Sciatic nerve (tissue), 2 donors: ENCODE data around the gene EXOC4. TPM values are rescaled to one million over a fixed set of nuclear protein-coding genes. Genes with fewer than 3 reads are reported as not detected.

ENCODE experiments used
- ATAC-seq: fragments of 200-7000 bp; cut with Tn5 transposase; one replicate; pipeline ENCODE4 v1.9.1; 2020; ENCODE audit warnings: mild to moderate bottlenecking, moderate library complexity
- DNase-seq: peaks from one replicate; pipeline ENCODE4 v3.0.0-alpha.2; 2020; ENCODE audit warnings: low spot score
- intact Hi-C: fragments of 100-400 bp; cut with DNase I; formaldehyde crosslinking; loops from one replicate; pipeline ENCODE4 v1.14.2; 2022
- total RNA-seq: library from RNA; stranded (reverse); fragmentation: NEBNext Ultra II Directional; extraction: Animal tissue kit (Norgen Biotek cat#: 25700); gene quantifications from one replicate; pipeline ENCODE4 v1.2.1, GENCODE V29; 2021
- donor health status: DM: no; HTN: no; CAD: no.
- donor health status: DM: no; HTN: no; CAD: no.

EXOC4 gene
- total RNA-seq, 1 donor from 2014 or later = 109 TPM

GRCh38 chr7:133545618-133546017 is 292.7 kb downstream of the EXOC4 start:
- DNase-seq (no peak), ATAC-seq (no peak)
- intact Hi-C loops = no loop called here

GRCh38 chr7:133547981-133548380 is 295.1 kb downstream of the EXOC4 start:
- DNase-seq (no peak), ATAC-seq (no peak)
- intact Hi-C loops = no loop called here

- DNase-seq = no peak
- intact Hi-C loops = no loop called here
- ATAC-seq = no peak
Measured at GRCh38 chr7:133549633-133550032, 296.8 kb downstream of the EXOC4 start.

- ATAC-seq = no peak
- DNase-seq = no peak
- intact Hi-C loops = no loop called here
Measured at GRCh38 chr7:133550145-133550544, 297.3 kb downstream of the EXOC4 start.

GRCh38 chr7:133550811-133551210 is 297.9 kb downstream of the EXOC4 start:
- ATAC-seq (no peak), DNase-seq (no peak)
- intact Hi-C loops = no loop called here

GRCh38 chr7:133551466-133551865 is 298.6 kb downstream of the EXOC4 start:
- DNase-seq = no peak
- intact Hi-C loops = no loop called here
- ATAC-seq = no peak

- ATAC-seq (no peak), DNase-seq (no peak)
- intact Hi-C loops = no loop called here
Measured at GRCh38 chr7:133552079-133552478, 299.2 kb downstream of the EXOC4 start.

- DNase-seq (no peak), ATAC-seq (no peak)
- intact Hi-C loops = no loop called here
Measured at GRCh38 chr7:133554330-133554729, 301.5 kb downstream of the EXOC4 start.

GRCh38 chr7:133556048-133556447 is 303.2 kb downstream of the EXOC4 start:
- intact Hi-C loops = no loop called here
- DNase-seq (no peak), ATAC-seq (no peak)

GRCh38 chr7:133556553-133556952 is 303.7 kb downstream of the EXOC4 start:
- intact Hi-C loops = no loop called here
- ATAC-seq (no peak), DNase-seq (no peak)

- no peak for ATAC-seq
Measured at GRCh38 chr7:133560900-133561299, 308.0 kb downstream of the EXOC4 start.

GRCh38 chr7:133561396-133561795 is 308.5 kb downstream of the EXOC4 start:
- ATAC-seq (no peak), DNase-seq (no peak)
- intact Hi-C loops = no loop called here

More at GRCh38 chr7:133560900-133561299, 308.0 kb downstream of the EXOC4 start:
- intact Hi-C loops = no loop called here
- DNase-seq = no peak

GRCh38 chr7:133562621-133563020 is 309.7 kb downstream of the EXOC4 start:
- no peak for DNase-seq
- intact Hi-C loops = no loop called here
- no peak for ATAC-seq

- DNase-seq (no peak), ATAC-seq (no peak)
- intact Hi-C loops = no loop called here
Measured at GRCh38 chr7:133563251-133563650, 310.4 kb downstream of the EXOC4 start.

GRCh38 chr7:133564484-133564883 is 311.6 kb downstream of the EXOC4 start:
- no peak for DNase-seq
- no peak for ATAC-seq
- intact Hi-C loops = no loop called here

- no peak for ATAC-seq
- intact Hi-C loops = no loop called here
- DNase-seq = no peak
Measured at GRCh38 chr7:133568544-133568943, 315.7 kb downstream of the EXOC4 start.

GRCh38 chr7:133570321-133570720 is 317.4 kb downstream of the EXOC4 start:
- intact Hi-C loops = no loop called here
- no peak for ATAC-seq
- no peak for DNase-seq

- ATAC-seq (peak; percentile 83), DNase-seq (no peak)
- intact Hi-C loops = no loop called here
Measured at GRCh38 chr7:133571076-133571475, 318.2 kb downstream of the EXOC4 start.

GRCh38 chr7:133572087-133572486 is 319.2 kb downstream of the EXOC4 start:
- intact Hi-C loops = no loop called here
- DNase-seq (no peak), ATAC-seq (no peak)

- no peak for DNase-seq
- intact Hi-C loops = no loop called here
- ATAC-seq = no peak
Measured at GRCh38 chr7:133572843-133573242, 320.0 kb downstream of the EXOC4 start.

GRCh38 chr7:133573554-133574265 is 320.8 kb downstream of the EXOC4 start:
- intact Hi-C loops = no loop called here
- ATAC-seq (no peak), DNase-seq (no peak)
